GM12892 (cell line): Measurements from ENCODE around the gene HECW1.

ENCODE experiments used
- POLR2A ChIP-seq: IDR thresholded peaks from 2 replicates; pipeline ENCODE4 v1.6.1; 2011; ENCODE audit warnings: low read depth, low read length, control low read depth
- TAF1 ChIP-seq: IDR thresholded peaks from 2 replicates; pipeline ENCODE4 v1.6.1; 2011; ENCODE audit warnings: low read depth, mild to moderate bottlenecking, control low read depth, low read length, borderline replicate concordance

DNA sequence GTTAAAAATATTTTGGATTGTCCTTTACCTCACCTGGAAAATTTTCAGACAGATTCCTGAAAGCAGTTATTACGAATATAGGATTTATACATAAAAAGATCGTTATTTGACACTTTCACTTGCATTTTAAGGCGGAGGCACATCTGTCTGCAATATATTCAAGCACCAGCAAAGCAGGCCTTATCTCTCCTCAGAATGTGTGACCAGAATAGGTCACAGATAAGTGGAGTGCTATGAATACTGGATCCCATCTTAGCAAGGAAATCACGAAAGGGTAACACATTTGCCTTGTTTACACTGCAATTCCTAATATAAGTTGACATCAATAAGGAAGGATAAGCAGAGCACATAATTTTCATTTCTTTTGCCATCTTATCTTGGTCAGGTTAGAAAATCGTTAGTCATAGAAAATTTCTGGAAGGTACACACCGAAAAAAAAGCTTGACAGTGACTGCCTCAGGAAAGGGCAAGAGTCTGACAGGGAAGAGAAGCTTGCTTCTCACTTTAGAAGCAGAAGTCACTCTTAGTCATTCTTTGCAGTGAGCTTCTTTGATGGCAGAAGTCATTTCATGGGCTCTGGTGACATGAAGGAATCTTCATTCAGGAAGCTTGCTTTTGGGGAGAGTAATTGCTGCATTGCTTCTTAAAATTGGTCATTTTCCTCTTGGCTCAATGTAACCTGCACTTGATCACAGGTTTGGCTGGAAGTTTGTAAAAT lies 372.4 kb downstream of the HECW1 start:
- TF ChIP-seq POLR2A = no peak
- no peak for TF ChIP-seq TAF1
